ENCODE results near the gene TLR5. TPM values are rescaled to one million over a fixed set of nuclear protein-coding genes. Genes with fewer than 3 reads are reported as not detected.

Gene TLR5
- polyA plus RNA-seq, 1 donor from 2014 or later: not detected

DNA sequence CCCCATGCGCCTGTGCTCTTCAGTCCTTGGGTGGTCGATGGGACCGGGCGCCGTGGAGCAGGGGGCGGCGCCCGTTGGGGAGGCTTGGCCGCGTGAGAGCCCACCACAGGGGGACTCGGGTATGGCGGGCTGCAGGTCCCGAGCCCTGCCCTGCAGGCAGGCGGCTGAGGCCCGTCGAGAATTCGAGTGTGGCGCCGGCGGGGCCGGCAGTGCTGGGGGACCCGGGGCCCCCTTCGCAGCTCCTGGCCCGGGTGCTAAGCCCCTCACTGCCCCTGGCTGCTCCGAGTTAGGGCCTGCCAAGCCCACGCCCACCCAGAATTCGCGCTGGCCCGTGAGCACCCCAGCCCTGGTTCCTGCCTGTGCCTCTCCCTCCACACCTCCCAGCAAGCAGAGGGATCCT is 26.1 kb downstream of the TLR5 start:
- H3K9me2 ChIP-seq (ENCODE audit: insufficient read depth, low read length): no peaks in the 10 kb centered on the region
- H2AFZ ChIP-seq (ENCODE audit: low read depth, low read length): no peak overlapping the region
- H3K9ac ChIP-seq (ENCODE audit: low read length): no peak overlapping the region
- TF ChIP-seq MXI1 (conservative IDR thresholded peaks at IDR 0.05; ENCODE audit: poor library complexity, severe bottlenecking) (no peak), SMC3 (conservative IDR thresholded peaks at IDR 0.05; ENCODE audit: poor library complexity) (no peak), EZH2 (IDR thresholded peaks at IDR 0.05; ENCODE audit: borderline replicate concordance, insufficient read depth, low read length, poor library complexity, severe bottlenecking) (no peak), POLR2AphosphoS5 (IDR thresholded peaks at IDR 0.05) (no peak), TAF1 (IDR thresholded peaks at IDR 0.05; ENCODE audit: low read depth) (no peak), RAD21 (conservative IDR thresholded peaks at IDR 0.05) (no peak), EP300 (conservative IDR thresholded peaks at IDR 0.05; ENCODE audit: poor library complexity, severe bottlenecking) (no peak), CTCF (IDR thresholded peaks at IDR 0.05; ENCODE audit: poor library complexity, severe bottlenecking) (no peak)
- TF ChIP-seq, protein P1, sequence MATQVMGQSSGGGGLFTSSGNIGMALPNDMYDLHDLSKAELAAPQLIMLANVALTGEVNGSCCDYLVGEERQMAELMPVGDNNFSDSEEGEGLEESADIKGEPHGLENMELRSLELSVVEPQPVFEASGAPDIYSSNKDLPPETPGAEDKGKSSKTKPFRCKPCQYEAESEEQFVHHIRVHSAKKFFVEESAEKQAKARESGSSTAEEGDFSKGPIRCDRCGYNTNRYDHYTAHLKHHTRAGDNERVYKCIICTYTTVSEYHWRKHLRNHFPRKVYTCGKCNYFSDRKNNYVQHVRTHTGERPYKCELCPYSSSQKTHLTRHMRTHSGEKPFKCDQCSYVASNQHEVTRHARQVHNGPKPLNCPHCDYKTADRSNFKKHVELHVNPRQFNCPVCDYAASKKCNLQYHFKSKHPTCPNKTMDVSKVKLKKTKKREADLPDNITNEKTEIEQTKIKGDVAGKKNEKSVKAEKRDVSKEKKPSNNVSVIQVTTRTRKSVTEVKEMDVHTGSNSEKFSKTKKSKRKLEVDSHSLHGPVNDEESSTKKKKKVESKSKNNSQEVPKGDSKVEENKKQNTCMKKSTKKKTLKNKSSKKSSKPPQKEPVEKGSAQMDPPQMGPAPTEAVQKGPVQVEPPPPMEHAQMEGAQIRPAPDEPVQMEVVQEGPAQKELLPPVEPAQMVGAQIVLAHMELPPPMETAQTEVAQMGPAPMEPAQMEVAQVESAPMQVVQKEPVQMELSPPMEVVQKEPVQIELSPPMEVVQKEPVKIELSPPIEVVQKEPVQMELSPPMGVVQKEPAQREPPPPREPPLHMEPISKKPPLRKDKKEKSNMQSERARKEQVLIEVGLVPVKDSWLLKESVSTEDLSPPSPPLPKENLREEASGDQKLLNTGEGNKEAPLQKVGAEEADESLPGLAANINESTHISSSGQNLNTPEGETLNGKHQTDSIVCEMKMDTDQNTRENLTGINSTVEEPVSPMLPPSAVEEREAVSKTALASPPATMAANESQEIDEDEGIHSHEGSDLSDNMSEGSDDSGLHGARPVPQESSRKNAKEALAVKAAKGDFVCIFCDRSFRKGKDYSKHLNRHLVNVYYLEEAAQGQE (IDR thresholded peaks at IDR 0.05; ENCODE audit: borderline replicate concordance): no peak
- no peak overlapping the region for H3K4me3 ChIP-seq (ENCODE audit: low read length)
- H4K20me1 ChIP-seq (ENCODE audit: insufficient read depth): no peaks in the 10 kb centered on the region
- no peaks in the 10 kb centered on the region for H3K9me3 ChIP-seq (ENCODE audit: low read length)
- H3K27me3 ChIP-seq (ENCODE audit: insufficient read depth, low read depth, low read length): no peaks in the 10 kb centered on the region
- no peaks in the 10 kb centered on the region for H3K79me2 ChIP-seq (replicated peaks; ENCODE audit: insufficient read depth, low read length)
- no peak overlapping the region for H3K4me2 ChIP-seq (ENCODE audit: low read length)
- no peaks in the 10 kb centered on the region for H3F3A ChIP-seq (ENCODE audit: insufficient read depth, low read length, poor library complexity, severe bottlenecking)
- no peaks in the 10 kb centered on the region for H3K36me3 ChIP-seq (ENCODE audit: insufficient read depth, low read length)
- no peak overlapping the region for H3K27ac ChIP-seq (ENCODE audit: low read length)

DNA sequence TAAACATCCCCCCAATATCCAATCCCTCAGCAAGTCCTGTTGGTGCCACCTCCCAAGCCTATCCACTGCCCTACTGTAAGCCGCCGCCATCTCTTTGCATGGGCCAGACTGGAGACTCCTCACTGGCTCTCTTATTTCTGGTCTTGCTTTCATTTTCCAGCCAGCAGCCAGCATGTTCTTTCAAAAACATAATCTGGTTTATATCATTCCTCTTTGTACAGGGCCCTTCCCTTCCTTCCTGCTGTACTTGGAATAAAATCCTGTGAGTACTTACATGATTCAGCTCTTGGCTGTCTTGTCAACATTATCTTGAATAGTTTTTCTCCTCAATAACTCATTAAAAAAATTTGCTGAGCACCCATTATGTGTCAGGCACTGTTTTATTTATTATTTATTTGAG is 28.2 kb downstream of the TLR5 start:
- H3K9me3 ChIP-seq (ENCODE audit: low read length): no peaks in the 10 kb centered on the region
- no peaks in the 10 kb centered on the region for H3F3A ChIP-seq (ENCODE audit: insufficient read depth, low read length, poor library complexity, severe bottlenecking)
- H3K27me3 ChIP-seq (ENCODE audit: insufficient read depth, low read depth, low read length): no peaks in the 10 kb centered on the region
- H3K27ac ChIP-seq (ENCODE audit: low read length): no peak overlapping the region
- no peak overlapping the region for H3K4me3 ChIP-seq (ENCODE audit: low read length)
- no peak overlapping the region for H2AFZ ChIP-seq (ENCODE audit: low read depth, low read length)
- no peaks in the 10 kb centered on the region for H4K20me1 ChIP-seq (ENCODE audit: insufficient read depth)
- H3K79me2 ChIP-seq (replicated peaks; ENCODE audit: insufficient read depth, low read length): no peaks in the 10 kb centered on the region
- no peak for TF ChIP-seq TAF1 (IDR thresholded peaks at IDR 0.05; ENCODE audit: low read depth)
- TF ChIP-seq POLR2AphosphoS5 (IDR thresholded peaks at IDR 0.05): no peak
- TF ChIP-seq, protein P1 (IDR thresholded peaks at IDR 0.05; ENCODE audit: borderline replicate concordance): no peak
- no peak for TF ChIP-seq CTCF (IDR thresholded peaks at IDR 0.05; ENCODE audit: poor library complexity, severe bottlenecking)
- TF ChIP-seq SMC3 (conservative IDR thresholded peaks at IDR 0.05; ENCODE audit: poor library complexity): no peak
- no peak for TF ChIP-seq MXI1 (conservative IDR thresholded peaks at IDR 0.05; ENCODE audit: poor library complexity, severe bottlenecking)
- TF ChIP-seq RAD21 (conservative IDR thresholded peaks at IDR 0.05): no peak
- no peak for TF ChIP-seq EZH2 (IDR thresholded peaks at IDR 0.05; ENCODE audit: borderline replicate concordance, insufficient read depth, low read length, poor library complexity, severe bottlenecking)
- no peak for TF ChIP-seq EP300 (conservative IDR thresholded peaks at IDR 0.05; ENCODE audit: poor library complexity, severe bottlenecking)
- H3K36me3 ChIP-seq (ENCODE audit: insufficient read depth, low read length): no peaks in the 10 kb centered on the region
- H3K9ac ChIP-seq (ENCODE audit: low read length): no peak overlapping the region
- H3K4me2 ChIP-seq (ENCODE audit: low read length): no peak overlapping the region
- no peaks in the 10 kb centered on the region for H3K9me2 ChIP-seq (ENCODE audit: insufficient read depth, low read length)
